ENCODE results near the gene CDK5.
"Not testable (repeated sequence)": the region's sequence is repeated elsewhere in the genome, so short reads cannot be mapped to it uniquely, and the experiment has no call there.

DNA sequence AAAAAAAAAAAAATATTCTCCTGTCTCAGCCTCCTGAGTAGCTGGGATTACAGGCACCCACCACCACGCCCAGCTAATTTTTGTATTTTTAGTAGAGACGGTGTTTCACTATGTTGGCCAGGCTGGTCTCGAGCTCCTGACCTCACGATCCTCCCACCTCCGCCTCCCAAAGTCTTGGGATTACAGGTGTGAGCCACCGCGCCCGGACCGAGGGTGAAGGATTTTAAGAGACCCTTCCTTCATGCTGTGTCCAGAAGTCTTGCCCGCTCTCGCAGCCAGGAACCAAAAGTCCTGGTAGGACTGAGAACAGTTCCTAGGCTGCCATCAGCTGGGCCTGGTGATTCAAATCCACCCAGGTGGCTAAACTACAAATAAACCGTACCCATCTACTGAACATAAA, 46.1 kb downstream of the CDK5 start:
- TF ChIP-seq, protein P1, sequence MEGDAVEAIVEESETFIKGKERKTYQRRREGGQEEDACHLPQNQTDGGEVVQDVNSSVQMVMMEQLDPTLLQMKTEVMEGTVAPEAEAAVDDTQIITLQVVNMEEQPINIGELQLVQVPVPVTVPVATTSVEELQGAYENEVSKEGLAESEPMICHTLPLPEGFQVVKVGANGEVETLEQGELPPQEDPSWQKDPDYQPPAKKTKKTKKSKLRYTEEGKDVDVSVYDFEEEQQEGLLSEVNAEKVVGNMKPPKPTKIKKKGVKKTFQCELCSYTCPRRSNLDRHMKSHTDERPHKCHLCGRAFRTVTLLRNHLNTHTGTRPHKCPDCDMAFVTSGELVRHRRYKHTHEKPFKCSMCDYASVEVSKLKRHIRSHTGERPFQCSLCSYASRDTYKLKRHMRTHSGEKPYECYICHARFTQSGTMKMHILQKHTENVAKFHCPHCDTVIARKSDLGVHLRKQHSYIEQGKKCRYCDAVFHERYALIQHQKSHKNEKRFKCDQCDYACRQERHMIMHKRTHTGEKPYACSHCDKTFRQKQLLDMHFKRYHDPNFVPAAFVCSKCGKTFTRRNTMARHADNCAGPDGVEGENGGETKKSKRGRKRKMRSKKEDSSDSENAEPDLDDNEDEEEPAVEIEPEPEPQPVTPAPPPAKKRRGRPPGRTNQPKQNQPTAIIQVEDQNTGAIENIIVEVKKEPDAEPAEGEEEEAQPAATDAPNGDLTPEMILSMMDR (IDR thresholded peaks at IDR 0.05 in 8 of 11, conservative IDR thresholded peaks at IDR 0.05 in 3 of 11), result not testable (repeated sequence)
- not testable (repeated sequence) for TF ChIP-seq POLR2A (IDR thresholded peaks at IDR 0.05)

All from spleen (tissue), 7 donors.